GM21515 (cell line): ENCODE results near the gene KAT2B.
A peak's percentile ranks its signal among the peaks of the same experiment; 100 is the strongest.
"Not testable (repeated sequence)": the region's sequence is repeated elsewhere in the genome, so short reads cannot be mapped to it uniquely, and the experiment has no call there.

Experiments
- ATAC-seq: cut with Tn5 transposase; IDR thresholded peaks from one replicate; pipeline ENCODE4 v1.9.1; 2021; ENCODE audit not compliant: unreplicated experiment

Gene KAT2B

GRCh38 chr3:20041197-20041780 is 1.0 kb downstream of the KAT2B start:
- peak; percentile 51 for ATAC-seq

- ATAC-seq, result no peak
Measured at GRCh38 chr3:20042331-20042730, 2.1 kb downstream of the KAT2B start.

- ATAC-seq, result no peak
Measured at GRCh38 chr3:20043396-20043795, 3.1 kb downstream of the KAT2B start.

GRCh38 chr3:20043825-20044224 is 3.6 kb downstream of the KAT2B start:
- ATAC-seq, result no peak

- ATAC-seq, result not testable (repeated sequence)
Measured at GRCh38 chr3:20045141-20045540, 4.9 kb downstream of the KAT2B start.

GRCh38 chr3:20046556-20046955 is 6.3 kb downstream of the KAT2B start:
- no peak for ATAC-seq

- no peak for ATAC-seq
Measured at GRCh38 chr3:20047341-20047779, 7.1 kb downstream of the KAT2B start.

- no peak for ATAC-seq
Measured at GRCh38 chr3:20047976-20048883, 8.0 kb downstream of the KAT2B start.

GRCh38 chr3:20051123-20051806 is 11.0 kb downstream of the KAT2B start:
- ATAC-seq, result no peak

- no peak for ATAC-seq
Measured at GRCh38 chr3:20052851-20053250, 12.6 kb downstream of the KAT2B start.

GRCh38 chr3:20054549-20054987 is 14.3 kb downstream of the KAT2B start:
- peak; percentile 73 for ATAC-seq

- peak; percentile 12 for ATAC-seq
Measured at GRCh38 chr3:20055020-20055775, 15.0 kb downstream of the KAT2B start.

- ATAC-seq, result no peak
Measured at GRCh38 chr3:20055842-20056241, 15.6 kb downstream of the KAT2B start.

GRCh38 chr3:20056725-20057611 is 16.7 kb downstream of the KAT2B start:
- peak; percentile 36 for ATAC-seq

GRCh38 chr3:20057612-20058180 is 17.4 kb downstream of the KAT2B start:
- ATAC-seq, result no peak

- no peak for ATAC-seq
Measured at GRCh38 chr3:20059929-20060328, 19.7 kb downstream of the KAT2B start.

GRCh38 chr3:20060974-20061685 is 20.9 kb downstream of the KAT2B start:
- no peak for ATAC-seq

- ATAC-seq, result no peak
Measured at GRCh38 chr3:20062996-20063395, 22.8 kb downstream of the KAT2B start.

GRCh38 chr3:20064387-20064786 is 24.1 kb downstream of the KAT2B start:
- no peak for ATAC-seq
